Neural cell (in vitro differentiated cells): ENCODE measurements around the gene QPCTL. TPM values are rescaled to one million over a fixed set of nuclear protein-coding genes. Genes with fewer than 3 reads are reported as not detected.

Experiments
- H2AFZ ChIP-seq: fragments of 200-600, 300-800 bp; sonication (generic), shearing (Covaris generic); 2 replicates; pipeline ENCODE4 v1.6.0; 2014; ENCODE audit warnings: low read depth, mild to moderate bottlenecking, antibody characterized with exemption, low read length, moderate library complexity
- H3F3A ChIP-seq: fragments of 200-600 bp; shearing (Covaris generic); 2 replicates; pipeline ENCODE4 v1.6.1; 2016; ENCODE audit warnings: mild to moderate bottlenecking, moderate library complexity, mixed read lengths, antibody characterized with exemption, low read length; ENCODE audit not compliant: insufficient read depth, poor library complexity, severe bottlenecking
- H3K27ac ChIP-seq: fragments of 200-600, 300-800 bp; sonication (generic), shearing (Covaris generic); 2 replicates; pipeline ENCODE4 v1.5.1; 2014; ENCODE audit warnings: mild to moderate bottlenecking, low read length, moderate library complexity
- H3K27me3 ChIP-seq: fragments of 300-800, 200-600 bp; sonication (generic), shearing (Covaris generic); 2 replicates; pipeline ENCODE4 v1.6.0; 2014; ENCODE audit warnings: mild to moderate bottlenecking, low read depth, low read length, moderate library complexity; ENCODE audit not compliant: insufficient read depth
- H3K36me3 ChIP-seq: fragments of 300-800, 200-600 bp; sonication (generic), shearing (Covaris generic); 2 replicates; pipeline ENCODE4 v1.5.1; 2014; ENCODE audit warnings: mild to moderate bottlenecking, antibody characterized with exemption, low read length, moderate library complexity; ENCODE audit not compliant: insufficient read depth
- H3K4me2 ChIP-seq: fragments of 300-800, 200-600 bp; sonication (generic), shearing (Covaris generic); 2 replicates; pipeline ENCODE4 v1.6.0; 2014; ENCODE audit warnings: mild to moderate bottlenecking, low read length
- H3K4me3 ChIP-seq: fragments of 300-800, 200-600 bp; sonication (generic), shearing (Covaris generic); 2 replicates; pipeline ENCODE4 v1.5.1; 2014; ENCODE audit warnings: mild to moderate bottlenecking, low read length, moderate library complexity
- H3K79me2 ChIP-seq: fragments of 200-600 bp; shearing (Covaris generic); replicated peaks from 2 replicates; pipeline ENCODE4 v1.6.0; 2014; ENCODE audit warnings: mild to moderate bottlenecking, low read length, moderate library complexity; ENCODE audit not compliant: insufficient read depth
- H3K9ac ChIP-seq: fragments of 300-800, 200-600 bp; sonication (generic), shearing (Covaris generic); 2 replicates; pipeline ENCODE4 v1.6.1; 2016; ENCODE audit warnings: mild to moderate bottlenecking, low read length, mixed read lengths
- H3K9me2 ChIP-seq: fragments of 200-600 bp; shearing (Covaris generic); 2 replicates; pipeline ENCODE4 v1.6.1; 2016; ENCODE audit warnings: mild to moderate bottlenecking, low read length, mixed read lengths; ENCODE audit not compliant: insufficient read depth
- H3K9me3 ChIP-seq: fragments of 200-600, 300-800 bp; sonication (generic), shearing (Covaris generic); 2 replicates; pipeline ENCODE4 v1.6.1; 2016; ENCODE audit warnings: mild to moderate bottlenecking, mixed run types, low read length, moderate library complexity, mixed read lengths
- H4K20me1 ChIP-seq: fragments of 200-600 bp; shearing (Covaris generic); 2 replicates; pipeline ENCODE4 v1.6.1; 2016; ENCODE audit warnings: mild to moderate bottlenecking, mixed run types; ENCODE audit not compliant: insufficient read depth
- CTCF ChIP-seq: fragments of 450-650 bp; IDR thresholded peaks from 2 replicates; pipeline ENCODE4 v1.5.1; 2014; ENCODE audit warnings: antibody characterized with exemption, mild to moderate bottlenecking, moderate library complexity; ENCODE audit not compliant: poor library complexity, severe bottlenecking
- EP300 ChIP-seq: fragments of 450-650 bp; conservative IDR thresholded peaks from 2 replicates; pipeline ENCODE4 v1.6.1; 2014; ENCODE audit warnings: antibody characterized with exemption, mild to moderate bottlenecking, moderate library complexity; ENCODE audit not compliant: poor library complexity, severe bottlenecking
- EZH2 ChIP-seq: fragments of 200-600, 300-800 bp; shearing (Covaris generic), sonication (generic); IDR thresholded peaks from 2 replicates; pipeline ENCODE4 v1.6.1; 2014; ENCODE audit warnings: antibody characterized with exemption, low read length, borderline replicate concordance, mild to moderate bottlenecking; ENCODE audit not compliant: insufficient read depth, poor library complexity, severe bottlenecking
- MXI1 ChIP-seq: fragments of 450-650 bp; conservative IDR thresholded peaks from 2 replicates; pipeline ENCODE4 v1.6.1; 2014; ENCODE audit warnings: antibody characterized with exemption, mild to moderate bottlenecking; ENCODE audit not compliant: poor library complexity, severe bottlenecking
- POLR2AphosphoS5 ChIP-seq: IDR thresholded peaks from 2 replicates; pipeline ENCODE4 v1.6.1; 2012
- RAD21 ChIP-seq: fragments of 450-650 bp; conservative IDR thresholded peaks from 2 replicates; pipeline ENCODE4 v1.6.1; 2014; ENCODE audit warnings: antibody characterized with exemption, mild to moderate bottlenecking, moderate library complexity
- SMC3 ChIP-seq: fragments of 450-650 bp; conservative IDR thresholded peaks from 2 replicates; pipeline ENCODE4 v1.6.1; 2014; ENCODE audit warnings: antibody characterized with exemption, mild to moderate bottlenecking, moderate library complexity; ENCODE audit not compliant: poor library complexity
- TAF1 ChIP-seq: IDR thresholded peaks from 2 replicates; pipeline ENCODE4 v1.6.1; 2012; ENCODE audit warnings: low read depth
- polyA plus RNA-seq: library from polyadenylated mRNA; depleted of rRNA; stranded (reverse); fragments of >200 nt; gene quantifications from 2 replicates; pipeline ENCODE4 v1.2.3, GENCODE V29; 2014
- TF ChIP-seq, protein P1 (sequence below): IDR thresholded peaks from 2 replicates; pipeline ENCODE4 v1.6.1; 2012; ENCODE audit warnings: borderline replicate concordance

QPCTL gene
- polyA plus RNA-seq, 1 donor from 2014 or later: 6.8 TPM

DNA sequence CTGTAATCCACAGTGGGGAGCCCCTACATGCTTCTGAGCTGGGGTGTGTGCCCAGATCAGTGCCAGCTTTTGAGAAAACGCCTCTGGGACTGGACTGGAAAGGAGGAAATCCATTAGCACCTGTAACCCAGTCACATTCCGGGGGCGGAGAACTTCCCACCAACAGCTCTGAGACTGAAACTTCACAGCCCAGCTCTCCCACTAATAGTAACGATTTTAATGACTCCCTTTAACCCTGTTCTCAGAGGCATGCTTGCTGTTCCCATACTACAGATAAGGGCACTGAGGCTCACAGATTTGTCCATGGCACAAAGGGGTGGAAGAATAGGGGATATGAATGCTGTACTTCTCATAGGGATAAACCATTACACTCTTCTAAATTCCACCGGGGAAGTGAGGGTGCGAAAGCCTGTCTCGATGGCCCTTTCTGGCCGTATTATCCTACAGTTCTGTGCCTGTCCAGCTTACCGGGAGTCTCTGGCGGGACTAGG lies 37.4 kb downstream of the QPCTL start:
- TF ChIP-seq CTCF (no peak), SMC3 (no peak), POLR2AphosphoS5 (no peak), EP300 (no peak), MXI1 (no peak), TAF1 (no peak), RAD21 (no peak), EZH2 (no peak)
- TF ChIP-seq, protein P1, sequence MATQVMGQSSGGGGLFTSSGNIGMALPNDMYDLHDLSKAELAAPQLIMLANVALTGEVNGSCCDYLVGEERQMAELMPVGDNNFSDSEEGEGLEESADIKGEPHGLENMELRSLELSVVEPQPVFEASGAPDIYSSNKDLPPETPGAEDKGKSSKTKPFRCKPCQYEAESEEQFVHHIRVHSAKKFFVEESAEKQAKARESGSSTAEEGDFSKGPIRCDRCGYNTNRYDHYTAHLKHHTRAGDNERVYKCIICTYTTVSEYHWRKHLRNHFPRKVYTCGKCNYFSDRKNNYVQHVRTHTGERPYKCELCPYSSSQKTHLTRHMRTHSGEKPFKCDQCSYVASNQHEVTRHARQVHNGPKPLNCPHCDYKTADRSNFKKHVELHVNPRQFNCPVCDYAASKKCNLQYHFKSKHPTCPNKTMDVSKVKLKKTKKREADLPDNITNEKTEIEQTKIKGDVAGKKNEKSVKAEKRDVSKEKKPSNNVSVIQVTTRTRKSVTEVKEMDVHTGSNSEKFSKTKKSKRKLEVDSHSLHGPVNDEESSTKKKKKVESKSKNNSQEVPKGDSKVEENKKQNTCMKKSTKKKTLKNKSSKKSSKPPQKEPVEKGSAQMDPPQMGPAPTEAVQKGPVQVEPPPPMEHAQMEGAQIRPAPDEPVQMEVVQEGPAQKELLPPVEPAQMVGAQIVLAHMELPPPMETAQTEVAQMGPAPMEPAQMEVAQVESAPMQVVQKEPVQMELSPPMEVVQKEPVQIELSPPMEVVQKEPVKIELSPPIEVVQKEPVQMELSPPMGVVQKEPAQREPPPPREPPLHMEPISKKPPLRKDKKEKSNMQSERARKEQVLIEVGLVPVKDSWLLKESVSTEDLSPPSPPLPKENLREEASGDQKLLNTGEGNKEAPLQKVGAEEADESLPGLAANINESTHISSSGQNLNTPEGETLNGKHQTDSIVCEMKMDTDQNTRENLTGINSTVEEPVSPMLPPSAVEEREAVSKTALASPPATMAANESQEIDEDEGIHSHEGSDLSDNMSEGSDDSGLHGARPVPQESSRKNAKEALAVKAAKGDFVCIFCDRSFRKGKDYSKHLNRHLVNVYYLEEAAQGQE: no peak
- H3K27ac ChIP-seq: peak overlapping the region; percentile 79

GRCh38 chr19:45730368-45731288 lies 38.2 kb downstream of the QPCTL start, which contains the start of gene FBXO46:
FBXO46 (minus strand) TSS chr19:45730896; CDS start chr19:45713495, 17,401 bp downstream.
- Histone ChIP-seq H3K9ac (peak within 1 kb of the TSS; percentile 93), H3K9me3 (no peaks in the 10 kb centered on the region), H3K27ac (peak within 1 kb of the TSS; percentile 79), H3K4me3 (peak within 1 kb of the TSS; percentile 87), H3K79me2 (peaks cover 24% of the 10 kb centered on the region), H4K20me1 (no peaks in the 10 kb centered on the region), H3K36me3 (no peaks in the 10 kb centered on the region), H3K9me2 (no peaks in the 10 kb centered on the region), H3F3A (no peaks in the 10 kb centered on the region), H2AFZ (peak within 1 kb of the TSS; percentile 56), H3K4me2 (peak within 1 kb of the TSS; percentile 84), H3K27me3 (no peaks in the 10 kb centered on the region)
- peak; percentile 60 for TF ChIP-seq MXI1
- peak; percentile 34 for TF ChIP-seq RAD21
- peak; percentile 93 for TF ChIP-seq POLR2AphosphoS5
- TF ChIP-seq TAF1: peak; percentile 53
- TF ChIP-seq EZH2: no peak
- TF ChIP-seq SMC3: peak; percentile 11
- TF ChIP-seq CTCF: peak; percentile 60
- peak; percentile 72 for TF ChIP-seq EP300
- TF ChIP-seq, protein P1: peak; percentile 54

More for the DNA sequence above, 37.4 kb downstream of the QPCTL start:
- H3K36me3 ChIP-seq: no peaks in the 10 kb centered on the region
- peak overlapping the region; percentile 87 for H3K4me3 ChIP-seq
- peak overlapping the region; percentile 56 for H2AFZ ChIP-seq
- H3K79me2 ChIP-seq: peaks cover 26% of the 10 kb centered on the region
- no peaks in the 10 kb centered on the region for H3K27me3 ChIP-seq
- no peaks in the 10 kb centered on the region for H3K9me2 ChIP-seq
- peak overlapping the region; percentile 93 for H3K9ac ChIP-seq
- H3K9me3 ChIP-seq: no peaks in the 10 kb centered on the region
- no peaks in the 10 kb centered on the region for H3F3A ChIP-seq
- no peaks in the 10 kb centered on the region for H4K20me1 ChIP-seq
- peak overlapping the region; percentile 84 for H3K4me2 ChIP-seq
